H1 (cell line): Measurements from ENCODE around the gene NRSN2. TPM values are rescaled to one million over a fixed set of nuclear protein-coding genes. Genes with fewer than 3 reads are reported as not detected.

Experiments
- CTCF ChIA-PET: fragments of 300-600 bp; sonication (Branson Sonifier 250); formaldehyde crosslinking; loops from one replicate; lab custom pipeline; 2021; ENCODE audit not compliant: partially characterized antibody; lab: Charles Lee
- POLR2A ChIA-PET: fragments of 300-600 bp; sonication (Branson Sonifier 250); formaldehyde crosslinking; loops from one replicate; lab custom pipeline; 2021; ENCODE audit warnings: inconsistent platforms; ENCODE audit not compliant: partially characterized antibody; lab: Charles Lee
- DNase-seq, 2 experiments: peaks; one replicate each; pipeline versions ENCODE4 v3.0.0 to v3.0.0-alpha.2; 2010 to 2022; ENCODE audit warnings: low spot score in 2 of 2, low read depth in 1 of 2, mixed read lengths in 1 of 2
- FAIRE-seq: peaks from 2 replicates; lab custom pipeline; 2011; peaks lifted over from hg19 to GRCh38; lab: Jason Lieb, UNC
- H2AFZ ChIP-seq: 2 replicates; pipeline ENCODE4 v1.8.1; 2012; ENCODE audit warnings: low read length, inconsistent platforms
- H2AK5ac ChIP-seq: 2 replicates; pipeline ENCODE4 v1.6.1; 2013; ENCODE audit warnings: low read depth, low read length
- H2BK120ac ChIP-seq: replicated peaks from 2 replicates; pipeline ENCODE3; 2013; ENCODE audit warnings: low read depth, low read length, inconsistent platforms
- H2BK12ac ChIP-seq: 2 replicates; pipeline ENCODE4 v1.6.1; 2013; ENCODE audit warnings: low read depth, low read length
- H2BK15ac ChIP-seq: 2 replicates; pipeline ENCODE4 v1.6.1; 2013; ENCODE audit warnings: low read length
- H2BK20ac ChIP-seq: 2 replicates; pipeline ENCODE4 v1.6.1; 2013; ENCODE audit warnings: low read length
- H2BK5ac ChIP-seq: 2 replicates; pipeline ENCODE4 v1.6.1; 2013; ENCODE audit warnings: low read depth, low read length
- H3K14ac ChIP-seq: 2 replicates; pipeline ENCODE4 v1.6.1; 2013; ENCODE audit warnings: inconsistent platforms; ENCODE audit not compliant: insufficient read length
- H3K18ac ChIP-seq: 2 replicates; pipeline ENCODE4 v1.6.1; 2013; ENCODE audit warnings: low read length; ENCODE audit errors: extremely low read depth
- H3K23ac ChIP-seq: 2 replicates; pipeline ENCODE4 v1.6.1; 2013; ENCODE audit warnings: inconsistent platforms; ENCODE audit not compliant: insufficient read length
- H3K23me2 ChIP-seq: 2 replicates; pipeline ENCODE4 v1.6.1; 2013; ENCODE audit warnings: low read depth, low read length
- H3K27ac ChIP-seq: 2 replicates; pipeline ENCODE4 v1.6.1; 2011; ENCODE audit warnings: low read depth, low read length, inconsistent platforms
- H3K27me3 ChIP-seq, 4 experiments: replicated peaks in 1 of 4; 1 replicate in 1 of 4; 2 replicates in 3 of 4; pipeline versions ENCODE4 v1.6.1 to v1.8.1; 2011 to 2013; ENCODE audit warnings: low read length in 3 of 4, mild to moderate bottlenecking in 3 of 4, inconsistent platforms in 2 of 4, mixed read lengths in 2 of 4, moderate library complexity in 1 of 4; ENCODE audit not compliant: control insufficient read depth in 3 of 4, insufficient read depth in 3 of 4; ENCODE audit errors: extremely low read depth in 1 of 4
- H3K36me3 ChIP-seq, 4 experiments: 2 replicates each; pipeline versions ENCODE4 v1.6.1 to v1.8.1; 2011 to 2013; ENCODE audit warnings: mild to moderate bottlenecking in 4 of 4, low read length in 3 of 4, moderate library complexity in 2 of 4, control low read depth in 1 of 4, inconsistent platforms in 1 of 4; ENCODE audit not compliant: insufficient read depth in 4 of 4, control insufficient read depth in 2 of 4
- H3K4ac ChIP-seq: replicated peaks from 2 replicates; pipeline ENCODE3; 2013; ENCODE audit warnings: low read length, low read depth, mixed read lengths, inconsistent platforms; ENCODE audit not compliant: insufficient read length
- H3K4me1 ChIP-seq, 4 experiments: replicated peaks in 1 of 4; 1 replicate in 1 of 4; 2 replicates in 3 of 4; pipeline versions ENCODE4 v1.6.1 to v1.8.1; 2011 to 2013; ENCODE audit warnings: low read length in 3 of 4, inconsistent platforms in 2 of 4, mixed read lengths in 1 of 4; ENCODE audit not compliant: insufficient read depth in 4 of 4, control insufficient read depth in 3 of 4
- H3K4me2 ChIP-seq, 2 experiments: 2 replicates each; pipeline versions ENCODE4 v1.6.1 to v1.8.1; 2011 to 2013; ENCODE audit warnings: low read depth in 2 of 2, low read length in 2 of 2, control low read depth in 1 of 2, inconsistent platforms in 1 of 2, mild to moderate bottlenecking in 1 of 2; ENCODE audit not compliant: insufficient read depth in 1 of 2
- H3K4me3 ChIP-seq, 4 experiments: fragments of 200-600, 300-600 bp in 1 of 4; sonication (generic), shearing (Covaris generic), sonication (Bioruptor Twin) in 1 of 4; 2 replicates each; pipeline versions ENCODE4 v1.5.1 to v1.8.1; 2011 to 2016; ENCODE audit warnings: low read length in 4 of 4, low read depth in 3 of 4, control low read depth in 2 of 4, inconsistent platforms in 2 of 4, mild to moderate bottlenecking in 2 of 4, mixed read lengths in 1 of 4, moderate library complexity in 1 of 4; ENCODE audit not compliant: insufficient read depth in 2 of 4; ENCODE audit errors: extremely low read depth in 1 of 4
- H3K56ac ChIP-seq: replicated peaks from 2 replicates; pipeline ENCODE3; 2013; ENCODE audit warnings: low read depth, mild to moderate bottlenecking, mixed read lengths, low read length, inconsistent platforms; ENCODE audit not compliant: insufficient read length
- H3K79me1 ChIP-seq: 2 replicates; pipeline ENCODE4 v1.6.1; 2013; ENCODE audit warnings: low read depth, low read length, control low read depth
- H3K79me2 ChIP-seq, 2 experiments: 2 replicates each; pipeline versions ENCODE4 v1.6.1 to v1.8.1; 2012 to 2013; ENCODE audit warnings: low read length in 2 of 2, mild to moderate bottlenecking in 2 of 2, inconsistent platforms in 1 of 2; ENCODE audit not compliant: insufficient read depth in 2 of 2, control insufficient read depth in 1 of 2
- H3K9ac ChIP-seq, 4 experiments: replicated peaks in 1 of 4; 1 replicate in 1 of 4; 2 replicates in 3 of 4; pipeline versions ENCODE4 v1.6.1 to v1.8.1; 2011 to 2013; ENCODE audit warnings: low read depth in 3 of 4, low read length in 3 of 4, control low read depth in 2 of 4, mild to moderate bottlenecking in 2 of 4, moderate library complexity in 2 of 4, inconsistent platforms in 1 of 4; ENCODE audit errors: extremely low read depth in 1 of 4
- H3K9me3 ChIP-seq, 2 experiments: 2 replicates each; pipeline versions ENCODE4 v1.6.1 to v1.8.1; 2012 to 2013; ENCODE audit warnings: mild to moderate bottlenecking in 2 of 2, moderate library complexity in 2 of 2, control low read depth in 1 of 2, inconsistent platforms in 1 of 2, low read depth in 1 of 2, low read length in 1 of 2, mixed read lengths in 1 of 2; ENCODE audit not compliant: insufficient read depth in 2 of 2
- H4K20me1 ChIP-seq, 2 experiments: replicated peaks in 1 of 2; 2 replicates each; pipeline versions ENCODE3 to v1.8.1; 2011 to 2013; ENCODE audit warnings: inconsistent platforms in 2 of 2, low read length in 2 of 2, mild to moderate bottlenecking in 1 of 2; ENCODE audit not compliant: insufficient read depth in 2 of 2, control insufficient read depth in 1 of 2
- H4K5ac ChIP-seq: 2 replicates; pipeline ENCODE4 v1.6.1; 2013; ENCODE audit warnings: low read length, low read depth, mixed read lengths, inconsistent platforms; ENCODE audit not compliant: insufficient read length
- H4K8ac ChIP-seq: 2 replicates; pipeline ENCODE4 v1.8.0; 2013; ENCODE audit warnings: mild to moderate bottlenecking, moderate library complexity, low read length, inconsistent platforms; ENCODE audit not compliant: insufficient read depth; ENCODE audit errors: extremely low read depth
- H4K91ac ChIP-seq: replicated peaks from 2 replicates; pipeline ENCODE3; 2013; ENCODE audit warnings: low read length, mixed read lengths, inconsistent platforms; ENCODE audit not compliant: insufficient read length
- SIRT6 ChIP-seq: IDR thresholded peaks from one replicate; pipeline ENCODE4 v1.7.1; 2012; ENCODE audit warnings: low read length, inconsistent platforms
- WGBS, 2 experiments: shearing (Covaris generic) in 1 of 2; methylation state at CpG; one replicate each; pipeline versions ENCODE4 v1.1.6 to v1.1.7; 2013 to 2015; ENCODE audit warnings: low lambda C conversion rate in 2 of 2, mixed read lengths in 2 of 2, inconsistent platforms in 1 of 2, low coverage in 1 of 2, missing lambda C conversion rate in 1 of 2; ENCODE audit not compliant: insufficient replicate concordance in 2 of 2, insufficient coverage in 1 of 2, insufficient read length in 1 of 2; ENCODE audit errors: extremely low coverage in 1 of 2, missing lambda C conversion rate in 1 of 2; 5-methylcytosine and 5-hydroxymethylcytosine counted together
- polyA plus RNA-seq, 7 experiments: library from polyadenylated mRNA; depleted of rRNA in 3 of 7; stranded (reverse) in 5 of 7; unstranded in 2 of 7; fragments of >200 nt in 5 of 7; fragments of 200-250 nt in 2 of 7; gene quantifications; 1 replicate in 5 of 7; 2 replicates in 1 of 7; 4 replicates in 1 of 7; pipeline versions ENCODE4 v1.2.1 to v1.2.3, GENCODE V29; 2011 to 2013; ENCODE audit warnings: missing spikeins in 2 of 7, mixed read lengths in 2 of 7
- total RNA-seq: library from RNA; stranded (reverse); fragmentation: NEBNext Ultra II Directional; extraction: Animal tissue kit (Norgen Biotek cat#: 25700); gene quantifications from 2 replicates; pipeline ENCODE4 v1.2.1, GENCODE V29; 2021

The NRSN2 gene
- total and polyA plus RNA-seq, 2 of the 8 experiments (the other 6 are each of a cell fraction or from before 2014, with no cell fraction given), result 19.4 to 33.3 TPM

GRCh38 chr20:311609-312008, 35.3 kb upstream of the NRSN2 start:
- Histone ChIP-seq H3K18ac (no peak overlapping the region), H4K5ac (no peak overlapping the region), H3K23me2 (peaks cover 4% of the 10 kb centered on the region), H3K23ac (no peak overlapping the region), H3K56ac (no peak overlapping the region), H3K9me3 (no peaks in the 10 kb centered on the region), H3K27me3 (no peaks in the 10 kb centered on the region), H4K91ac (no peak overlapping the region), H3K79me2 (no peaks in the 10 kb centered on the region), H3K4me1 (peaks cover 4 to 9% (median 6%) of the 10 kb centered on the region in 4 experiments; a peak in 6 of 7 replicates), H2AFZ (no peak overlapping the region), H2BK12ac (peak overlapping the region; percentile 64; the same call in 1 of the 2 replicates), H2BK15ac (peak overlapping the region; percentile 88; the same call in 1 of the 2 replicates), H3K4me3 (no peak overlapping the region), H3K27ac (no peak overlapping the region), H2BK20ac (no peak overlapping the region), H2BK120ac (no peak overlapping the region), H2BK5ac (no peak overlapping the region), H3K14ac (no peak overlapping the region), H3K9ac (no peak overlapping the region), H4K8ac (no peak overlapping the region), H4K20me1 (no peaks in the 10 kb centered on the region), H3K4ac (no peak overlapping the region), H3K4me2 (no peak overlapping the region), H3K79me1 (no peaks in the 10 kb centered on the region), H3K36me3 (no peaks in the 10 kb centered on the region), H2AK5ac (no peak overlapping the region; the same call in 1 of the 2 replicates)
- ChIA-PET POLR2A (interaction anchor here (6.3 to 6.4 kb wide), 2 partner anchors 11 to 13 kb away, joined by 84 to 97 read pairs; partner anchors contain the start of genes SOX12 and ZCCHC3), CTCF (interaction anchor here (1.3 to 4.5 kb wide), 3 partner anchors 10 to 19 kb away, joined by 7 to 30 read pairs (median 22); no protein-coding TSS in a partner anchor)
- no peak for DNase-seq
- no peak for TF ChIP-seq SIRT6
- FAIRE-seq, result no peak
- WGBS, 2 experiments, result 86% methylated on average over 7 of the region's 7 CpGs; no CpG with 5 or more reads in 1 of the 2 experiments
